ENCODE data around the gene C16orf96.

DNA sequence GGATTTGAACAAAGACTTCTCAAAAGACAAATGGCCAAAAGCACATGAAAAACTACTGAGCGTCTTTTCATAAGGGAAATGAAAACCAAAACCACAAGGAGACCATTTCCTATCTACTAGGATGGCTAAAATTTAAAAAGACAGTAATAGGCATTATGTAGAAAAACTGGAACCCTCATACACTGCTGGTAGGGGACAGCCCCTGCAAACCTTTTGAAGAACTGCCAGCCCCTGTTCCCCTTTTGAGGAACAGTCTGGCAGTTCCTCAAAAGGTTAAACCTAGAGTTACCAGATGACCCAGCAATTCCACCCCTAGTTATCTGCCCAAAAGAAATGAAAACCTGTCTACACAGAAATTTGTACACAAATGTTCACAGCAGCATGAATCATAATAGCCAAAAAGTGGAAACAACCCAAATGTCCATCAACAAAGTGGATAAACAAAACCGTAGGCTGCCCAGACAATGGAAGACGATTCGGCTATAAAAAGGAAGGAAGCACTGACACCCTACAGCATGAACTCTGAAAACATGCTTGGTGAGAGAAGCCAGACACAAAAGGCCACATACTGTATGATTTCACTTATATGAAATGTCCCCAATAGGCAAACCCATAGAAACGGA, 40.4 kb upstream of the C16orf96 start:
- TF ChIP-seq TCF7L2 (IDR thresholded peaks at IDR 0.05; ENCODE audit: borderline replicate concordance, extremely low read depth, insufficient read depth, insufficient read length) (no peak), POLR2A (IDR thresholded peaks at IDR 0.05; ENCODE audit: borderline replicate concordance, extremely low read depth, insufficient read depth, insufficient read length) (no peak), ZFX (IDR thresholded peaks at IDR 0.05) (no peak), CEBPB (IDR thresholded peaks at IDR 0.05; ENCODE audit: low read depth) (no peak), POLR2AphosphoS5 (IDR thresholded peaks at IDR 0.05; ENCODE audit: low read depth, low read length) (no peak)
- TF ChIP-seq, protein P1, sequence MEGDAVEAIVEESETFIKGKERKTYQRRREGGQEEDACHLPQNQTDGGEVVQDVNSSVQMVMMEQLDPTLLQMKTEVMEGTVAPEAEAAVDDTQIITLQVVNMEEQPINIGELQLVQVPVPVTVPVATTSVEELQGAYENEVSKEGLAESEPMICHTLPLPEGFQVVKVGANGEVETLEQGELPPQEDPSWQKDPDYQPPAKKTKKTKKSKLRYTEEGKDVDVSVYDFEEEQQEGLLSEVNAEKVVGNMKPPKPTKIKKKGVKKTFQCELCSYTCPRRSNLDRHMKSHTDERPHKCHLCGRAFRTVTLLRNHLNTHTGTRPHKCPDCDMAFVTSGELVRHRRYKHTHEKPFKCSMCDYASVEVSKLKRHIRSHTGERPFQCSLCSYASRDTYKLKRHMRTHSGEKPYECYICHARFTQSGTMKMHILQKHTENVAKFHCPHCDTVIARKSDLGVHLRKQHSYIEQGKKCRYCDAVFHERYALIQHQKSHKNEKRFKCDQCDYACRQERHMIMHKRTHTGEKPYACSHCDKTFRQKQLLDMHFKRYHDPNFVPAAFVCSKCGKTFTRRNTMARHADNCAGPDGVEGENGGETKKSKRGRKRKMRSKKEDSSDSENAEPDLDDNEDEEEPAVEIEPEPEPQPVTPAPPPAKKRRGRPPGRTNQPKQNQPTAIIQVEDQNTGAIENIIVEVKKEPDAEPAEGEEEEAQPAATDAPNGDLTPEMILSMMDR (IDR thresholded peaks at IDR 0.05 in 2 of 3, conservative IDR thresholded peaks at IDR 0.05 in 1 of 3; ENCODE audit: borderline replicate concordance in 1 of 3, insufficient read depth in 1 of 3, low read depth in 2 of 3, low read length in 2 of 3), result no peak
